Measurements from ENCODE around the gene PDSS2. TPM values are rescaled to one million over a fixed set of nuclear protein-coding genes. Genes with fewer than 3 reads are reported as not detected.

PDSS2 gene
- total and polyA plus RNA-seq, 12 donors: 6.4 to 39.8 (median 27.6) TPM

GRCh38 chr6:107216197-107216933 lies 243.0 kb downstream of the PDSS2 start:
- 80 to 91% (median 90%) methylated on average over 8 of the region's 8 CpGs for WGBS, 4 donors
- no peak overlapping the region for H3K27ac ChIP-seq
- intact Hi-C loops (cut with DNase I): no loop called here
- H3K4me1 ChIP-seq (replicated peaks in 1 of 2): peaks cover 0 to 5% of the 10 kb centered on the region in 2 donors
- H3K27me3 ChIP-seq: no peaks in the 10 kb centered on the region
- TF ChIP-seq POLR2A (IDR thresholded peaks at IDR 0.05): no peak
- no peak overlapping the region for H3K4me3 ChIP-seq
- DNase-seq: no peak
- H3K36me3 ChIP-seq (replicated peaks in 1 of 2): no peaks in the 10 kb centered on the region
- H3K9me3 ChIP-seq (replicated peaks in 1 of 3): no peaks in the 10 kb centered on the region

GRCh38 chr6:107215334-107215733 lies 244.0 kb downstream of the PDSS2 start:
- H3K27me3 ChIP-seq: no peaks in the 10 kb centered on the region
- WGBS, 4 donors: 93 to 98% (median 95%) methylated on average over 1 of the region's 1 CpG
- H3K27ac ChIP-seq: no peak overlapping the region
- intact Hi-C loops (cut with DNase I): no loop called here
- no peaks in the 10 kb centered on the region for H3K9me3 ChIP-seq (replicated peaks in 1 of 3)
- no peak for DNase-seq
- H3K4me3 ChIP-seq: no peak overlapping the region
- no peaks in the 10 kb centered on the region for H3K36me3 ChIP-seq (replicated peaks in 1 of 2)
- H3K4me1 ChIP-seq (replicated peaks in 1 of 2): peaks cover 0 to 5% of the 10 kb centered on the region in 2 donors
- TF ChIP-seq CTCF (IDR thresholded peaks at IDR 0.05): no peak

- H3K4me1 ChIP-seq (replicated peaks in 1 of 2): peaks cover 0 to 5% of the 10 kb centered on the region in 2 donors
- H3K9me3 ChIP-seq (replicated peaks in 1 of 3): no peaks in the 10 kb centered on the region
- H3K27ac ChIP-seq: no peak overlapping the region
- intact Hi-C loops (cut with DNase I): no loop called here
- no peaks in the 10 kb centered on the region for H3K27me3 ChIP-seq
- no peak for DNase-seq
- H3K4me3 ChIP-seq: no peak overlapping the region
- no peaks in the 10 kb centered on the region for H3K36me3 ChIP-seq (replicated peaks in 1 of 2)
- TF ChIP-seq CTCF (IDR thresholded peaks at IDR 0.05): no peak
- TF ChIP-seq POLR2A (IDR thresholded peaks at IDR 0.05): no peak
Measured at GRCh38 chr6:107214655-107215054, 244.7 kb downstream of the PDSS2 start.

- intact Hi-C loops (cut with DNase I): no loop called here
- Histone ChIP-seq H3K4me3 (no peak overlapping the region), H3K36me3 (replicated peaks in 1 of 2) (no peaks in the 10 kb centered on the region), H3K27me3 (no peaks in the 10 kb centered on the region), H3K4me1 (replicated peaks in 1 of 2) (peaks cover 0 to 5% of the 10 kb centered on the region in 2 donors), H3K9me3 (replicated peaks in 1 of 3) (no peaks in the 10 kb centered on the region), H3K27ac (no peak overlapping the region)
- TF ChIP-seq CTCF (IDR thresholded peaks at IDR 0.05) (no peak), POLR2A (IDR thresholded peaks at IDR 0.05) (no peak)
- no peak for DNase-seq
- WGBS, 4 donors: 91 to 97% (median 93%) methylated on average over 8 of the region's 8 CpGs
Measured at GRCh38 chr6:107209406-107210305, 249.7 kb downstream of the PDSS2 start.
